Measurements from ENCODE around the gene LGALS12.

LGALS12 gene, protein sequence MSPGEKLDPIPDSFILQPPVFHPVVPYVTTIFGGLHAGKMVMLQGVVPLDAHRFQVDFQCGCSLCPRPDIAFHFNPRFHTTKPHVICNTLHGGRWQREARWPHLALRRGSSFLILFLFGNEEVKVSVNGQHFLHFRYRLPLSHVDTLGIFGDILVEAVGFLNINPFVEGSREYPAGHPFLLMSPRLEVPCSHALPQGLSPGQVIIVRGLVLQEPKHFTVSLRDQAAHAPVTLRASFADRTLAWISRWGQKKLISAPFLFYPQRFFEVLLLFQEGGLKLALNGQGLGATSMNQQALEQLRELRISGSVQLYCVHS

DNA sequence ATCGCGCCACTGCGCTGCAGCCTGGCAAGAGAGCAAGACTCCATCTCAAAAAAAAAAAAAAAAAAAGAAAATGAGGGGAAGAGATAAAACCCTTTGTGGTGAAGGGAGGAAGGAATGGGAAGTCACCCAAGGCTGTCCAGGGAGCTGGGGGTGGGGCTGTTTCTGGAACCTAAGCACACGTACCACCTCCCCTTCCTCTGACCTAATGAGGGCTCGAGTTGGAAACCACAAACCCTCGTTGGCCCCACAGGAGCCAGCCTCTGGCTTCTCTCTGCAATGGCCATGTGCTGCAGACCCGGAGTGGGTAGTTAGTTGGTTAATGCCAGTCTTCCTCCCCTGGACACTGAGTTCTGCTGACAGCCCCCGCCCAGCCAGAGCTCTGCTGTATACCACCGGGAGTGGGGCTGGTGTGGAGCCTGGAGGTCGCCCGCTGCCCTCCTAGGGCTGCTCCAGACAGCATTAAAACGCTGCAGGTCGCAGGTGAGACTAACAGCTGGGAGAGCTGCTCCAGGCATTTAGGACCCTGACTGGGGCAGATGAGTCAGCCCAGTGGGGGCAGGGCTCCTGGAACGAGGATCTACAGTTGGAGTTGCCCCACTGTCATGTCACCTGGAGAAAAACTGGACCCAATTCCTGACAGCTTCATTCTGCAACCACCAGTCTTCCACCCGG, at the start of gene LGALS12:
TSS of gene LGALS12 (plus strand) at position 228 of the 672 bp plus-strand sequence. CDS start at position 603, 375 bp downstream.
- no peak for DNase-seq (ENCODE audit: low read depth)
- H3K4me3 ChIP-seq (ENCODE audit: low read depth, low read length) = no peak within 1 kb of the TSS
- TF ChIP-seq, protein P1, sequence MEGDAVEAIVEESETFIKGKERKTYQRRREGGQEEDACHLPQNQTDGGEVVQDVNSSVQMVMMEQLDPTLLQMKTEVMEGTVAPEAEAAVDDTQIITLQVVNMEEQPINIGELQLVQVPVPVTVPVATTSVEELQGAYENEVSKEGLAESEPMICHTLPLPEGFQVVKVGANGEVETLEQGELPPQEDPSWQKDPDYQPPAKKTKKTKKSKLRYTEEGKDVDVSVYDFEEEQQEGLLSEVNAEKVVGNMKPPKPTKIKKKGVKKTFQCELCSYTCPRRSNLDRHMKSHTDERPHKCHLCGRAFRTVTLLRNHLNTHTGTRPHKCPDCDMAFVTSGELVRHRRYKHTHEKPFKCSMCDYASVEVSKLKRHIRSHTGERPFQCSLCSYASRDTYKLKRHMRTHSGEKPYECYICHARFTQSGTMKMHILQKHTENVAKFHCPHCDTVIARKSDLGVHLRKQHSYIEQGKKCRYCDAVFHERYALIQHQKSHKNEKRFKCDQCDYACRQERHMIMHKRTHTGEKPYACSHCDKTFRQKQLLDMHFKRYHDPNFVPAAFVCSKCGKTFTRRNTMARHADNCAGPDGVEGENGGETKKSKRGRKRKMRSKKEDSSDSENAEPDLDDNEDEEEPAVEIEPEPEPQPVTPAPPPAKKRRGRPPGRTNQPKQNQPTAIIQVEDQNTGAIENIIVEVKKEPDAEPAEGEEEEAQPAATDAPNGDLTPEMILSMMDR (IDR thresholded peaks at IDR 0.05; ENCODE audit: insufficient read depth, low read depth, low read length, missing control alignments) = no peak

DNA sequence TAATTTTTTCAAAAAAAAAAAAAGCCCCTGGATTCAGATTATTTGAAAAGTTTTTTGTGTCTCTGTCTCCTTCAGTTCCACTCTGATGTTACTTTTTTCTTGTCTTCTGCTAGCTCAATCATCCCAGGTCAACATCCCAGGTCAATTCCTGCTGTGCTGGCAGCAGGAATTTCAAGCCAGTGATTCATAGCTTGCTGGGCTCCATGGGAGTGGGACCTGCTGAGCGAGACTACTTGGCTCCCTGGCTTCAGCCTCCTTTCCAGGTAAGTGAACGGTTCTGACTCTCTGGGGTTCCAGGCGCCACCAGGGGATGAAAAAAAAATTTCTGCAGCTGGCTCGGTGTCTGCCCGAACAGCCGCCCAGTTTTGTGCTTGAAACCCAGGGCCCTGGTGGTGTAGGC, 46.3 kb upstream of the LGALS12 start:
- H3K4me3 ChIP-seq (ENCODE audit: low read depth, low read length) = no peak overlapping the region
- TF ChIP-seq, protein P1 (IDR thresholded peaks at IDR 0.05; ENCODE audit: insufficient read depth, low read depth, low read length, missing control alignments) = no peak
- DNase-seq (ENCODE audit: low read depth) = no peak

DNA sequence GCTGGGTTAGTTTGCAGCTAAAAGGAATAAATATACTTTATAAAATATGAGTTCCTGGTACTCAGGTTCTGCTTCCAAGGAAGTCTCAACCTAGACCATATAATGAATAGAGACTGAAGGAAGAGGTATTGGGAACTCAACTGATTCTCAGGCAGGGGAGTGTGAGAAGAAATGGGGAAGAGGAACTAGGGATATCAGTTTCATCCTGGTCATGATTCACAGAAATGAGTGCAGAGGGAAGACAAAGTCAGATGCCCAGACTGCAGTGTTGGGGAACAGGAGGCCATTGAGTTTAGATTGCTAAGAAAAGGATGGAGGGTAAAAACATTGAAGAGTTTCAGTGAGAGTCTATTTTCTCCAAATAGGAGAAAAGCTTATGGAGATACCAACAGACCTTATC, 43.7 kb upstream of the LGALS12 start:
- TF ChIP-seq, protein P1 (IDR thresholded peaks at IDR 0.05; ENCODE audit: insufficient read depth, low read depth, low read length, missing control alignments) = no peak
- no peak overlapping the region for H3K4me3 ChIP-seq (ENCODE audit: low read depth, low read length)
- DNase-seq (ENCODE audit: low read depth) = no peak

DNA sequence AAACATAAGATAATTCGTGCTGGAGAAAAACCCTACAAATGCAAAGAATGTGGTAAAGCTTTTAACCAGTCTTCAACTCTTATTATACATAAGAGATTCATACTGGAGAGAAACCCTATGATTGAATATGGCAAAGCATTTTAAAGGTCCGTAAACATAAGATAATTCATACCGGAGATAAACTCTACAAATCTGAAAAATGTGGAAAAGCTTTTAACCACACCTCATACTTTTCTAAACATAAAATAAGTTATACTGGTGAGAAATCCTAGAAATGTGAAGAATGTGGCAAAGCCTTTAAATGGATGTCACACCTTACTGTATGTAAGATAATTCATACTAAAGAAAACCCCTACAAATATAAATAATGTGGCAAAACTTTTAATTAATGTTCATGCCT, 35.6 kb upstream of the LGALS12 start:
- TF ChIP-seq, protein P1 (IDR thresholded peaks at IDR 0.05; ENCODE audit: insufficient read depth, low read depth, low read length, missing control alignments) = no peak
- H3K4me3 ChIP-seq (ENCODE audit: low read depth, low read length) = no peak overlapping the region

DNA sequence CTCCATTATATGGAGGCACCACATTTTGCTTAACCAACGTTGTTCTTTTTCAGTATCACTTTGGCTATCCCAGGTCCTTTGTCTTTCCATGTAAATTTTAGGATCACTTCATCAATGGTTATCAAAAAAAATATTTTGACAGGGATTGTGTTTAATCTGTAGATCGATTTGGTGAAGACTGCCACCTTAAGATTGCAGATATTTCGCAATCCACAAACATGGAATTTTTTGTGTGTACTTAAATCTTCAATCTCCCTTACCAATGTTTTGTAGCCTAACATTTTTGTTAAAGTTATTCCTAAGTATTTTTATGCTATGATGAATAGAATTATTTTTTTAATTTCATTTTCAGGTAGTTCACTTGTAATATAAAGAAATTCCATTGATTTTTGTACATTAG, 33.5 kb upstream of the LGALS12 start:
- TF ChIP-seq, protein P1 (IDR thresholded peaks at IDR 0.05; ENCODE audit: insufficient read depth, low read depth, low read length, missing control alignments) = no peak
- DNase-seq (ENCODE audit: low read depth) = no peak

More for the DNA sequence above, 35.6 kb upstream of the LGALS12 start:
- no peak for DNase-seq (ENCODE audit: low read depth)

DNA sequence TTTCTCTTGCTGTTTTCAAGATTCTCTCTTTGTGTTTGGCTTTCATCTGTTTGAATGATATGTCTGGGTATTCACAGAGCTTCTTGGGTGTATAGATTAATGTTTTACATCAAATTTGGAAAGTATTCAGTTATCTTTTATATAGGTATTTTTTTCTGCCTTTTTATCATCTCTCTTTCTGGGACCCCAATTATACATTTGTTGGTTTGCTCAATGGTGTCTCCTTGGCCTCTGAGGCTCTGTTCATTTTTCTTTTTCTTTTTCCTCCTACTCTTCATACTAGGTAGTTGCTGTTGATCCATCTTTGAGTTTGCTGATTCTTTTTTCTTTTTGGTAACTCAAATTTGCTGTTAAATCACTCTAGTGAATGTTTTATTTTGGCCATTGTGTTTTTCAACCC, 29.3 kb upstream of the LGALS12 start:
- no peak overlapping the region for H3K4me3 ChIP-seq (ENCODE audit: low read depth, low read length)
- no peak for DNase-seq (ENCODE audit: low read depth)
- TF ChIP-seq, protein P1 (IDR thresholded peaks at IDR 0.05; ENCODE audit: insufficient read depth, low read depth, low read length, missing control alignments) = no peak

More for the DNA sequence above, 33.5 kb upstream of the LGALS12 start:
- no peak overlapping the region for H3K4me3 ChIP-seq (ENCODE audit: low read depth, low read length)

All from GM12865 (cell line).